ENCODE results near the gene TMEM150C. TPM values are rescaled to one million over a fixed set of nuclear protein-coding genes. Genes with fewer than 3 reads are reported as not detected.

Gene TMEM150C
- total RNA-seq (2014; rRNA removed; shearing (Covaris generic)), result 2.4 and 3.3 TPM in 2 replicates

- DNase-seq, result peak; percentile 90
- Histone ChIP-seq H3K4me3 (ENCODE audit: insufficient read depth, low read depth, low read length) (peak within 1 kb of the TSS; percentile 43), H3K27me3 (ENCODE audit: control insufficient read depth, insufficient read depth, low read length) (peaks cover 16% of the 10 kb centered on the region), H3K36me3 (replicated peaks; ENCODE audit: control insufficient read depth, insufficient read depth, low read length) (no peaks in the 10 kb centered on the region)
These were observed at the start of gene TMEM150C for GRCh38 chr4:82561786-82562563. Gene TMEM150C (minus strand): TSS chr4:82561988. CDS start chr4:82504657, 57,331 bp downstream.

- Histone ChIP-seq H3K4me3 (ENCODE audit: insufficient read depth, low read depth, low read length) (no peak overlapping the region), H3K36me3 (replicated peaks; ENCODE audit: control insufficient read depth, insufficient read depth, low read length) (no peaks in the 10 kb centered on the region), H3K27me3 (ENCODE audit: control insufficient read depth, insufficient read depth, low read length) (no peaks in the 10 kb centered on the region)
- DNase-seq, result no peak
These were observed 49.7 kb upstream of the TMEM150C start for GRCh38 chr4:82611527-82611926.

- no peak for DNase-seq
- Histone ChIP-seq H3K4me3 (ENCODE audit: insufficient read depth, low read depth, low read length) (no peak overlapping the region), H3K36me3 (replicated peaks; ENCODE audit: control insufficient read depth, insufficient read depth, low read length) (no peaks in the 10 kb centered on the region), H3K27me3 (ENCODE audit: control insufficient read depth, insufficient read depth, low read length) (no peaks in the 10 kb centered on the region)
These were observed 48.3 kb upstream of the TMEM150C start for GRCh38 chr4:82610041-82610440.

GRCh38 chr4:82606622-82607021, 44.8 kb upstream of the TMEM150C start:
- Histone ChIP-seq H3K4me3 (ENCODE audit: insufficient read depth, low read depth, low read length) (no peak overlapping the region), H3K36me3 (replicated peaks; ENCODE audit: control insufficient read depth, insufficient read depth, low read length) (no peaks in the 10 kb centered on the region), H3K27me3 (ENCODE audit: control insufficient read depth, insufficient read depth, low read length) (no peaks in the 10 kb centered on the region)
- DNase-seq, result no peak

- DNase-seq, result no peak
- Histone ChIP-seq H3K36me3 (replicated peaks; ENCODE audit: control insufficient read depth, insufficient read depth, low read length) (no peaks in the 10 kb centered on the region), H3K27me3 (ENCODE audit: control insufficient read depth, insufficient read depth, low read length) (no peaks in the 10 kb centered on the region), H3K4me3 (ENCODE audit: insufficient read depth, low read depth, low read length) (no peak overlapping the region)
These were observed 42.7 kb upstream of the TMEM150C start for GRCh38 chr4:82604522-82604921.

- no peaks in the 10 kb centered on the region for H3K27me3 ChIP-seq (ENCODE audit: control insufficient read depth, insufficient read depth, low read length)
- no peaks in the 10 kb centered on the region for H3K36me3 ChIP-seq (replicated peaks; ENCODE audit: control insufficient read depth, insufficient read depth, low read length)
- no peak for DNase-seq
- no peak overlapping the region for H3K4me3 ChIP-seq (ENCODE audit: insufficient read depth, low read depth, low read length)
These were observed 39.6 kb upstream of the TMEM150C start for GRCh38 chr4:82601242-82602015.

- peak; percentile 63 for DNase-seq
These were observed 37.5 kb upstream of the TMEM150C start for GRCh38 chr4:82599336-82599735.

GRCh38 chr4:82594456-82594855, 32.7 kb upstream of the TMEM150C start:
- Histone ChIP-seq H3K36me3 (replicated peaks; ENCODE audit: control insufficient read depth, insufficient read depth, low read length) (no peaks in the 10 kb centered on the region), H3K27me3 (ENCODE audit: control insufficient read depth, insufficient read depth, low read length) (no peaks in the 10 kb centered on the region), H3K4me3 (ENCODE audit: insufficient read depth, low read depth, low read length) (no peak overlapping the region)
- no peak for DNase-seq

More at GRCh38 chr4:82599336-82599735, 37.5 kb upstream of the TMEM150C start:
- no peak overlapping the region for H3K4me3 ChIP-seq (ENCODE audit: insufficient read depth, low read depth, low read length)
- no peaks in the 10 kb centered on the region for H3K36me3 ChIP-seq (replicated peaks; ENCODE audit: control insufficient read depth, insufficient read depth, low read length)
- no peaks in the 10 kb centered on the region for H3K27me3 ChIP-seq (ENCODE audit: control insufficient read depth, insufficient read depth, low read length)

GRCh38 chr4:82593411-82593810, 31.6 kb upstream of the TMEM150C start:
- H3K27me3 ChIP-seq (ENCODE audit: control insufficient read depth, insufficient read depth, low read length), result no peaks in the 10 kb centered on the region
- H3K36me3 ChIP-seq (replicated peaks; ENCODE audit: control insufficient read depth, insufficient read depth, low read length), result no peaks in the 10 kb centered on the region
- DNase-seq, result no peak
- no peak overlapping the region for H3K4me3 ChIP-seq (ENCODE audit: insufficient read depth, low read depth, low read length)

GRCh38 chr4:82592639-82593038, 30.9 kb upstream of the TMEM150C start:
- DNase-seq, result no peak
- H3K36me3 ChIP-seq (replicated peaks; ENCODE audit: control insufficient read depth, insufficient read depth, low read length), result no peaks in the 10 kb centered on the region
- no peak overlapping the region for H3K4me3 ChIP-seq (ENCODE audit: insufficient read depth, low read depth, low read length)

GRCh38 chr4:82591592-82591991, 29.8 kb upstream of the TMEM150C start:
- Histone ChIP-seq H3K27me3 (ENCODE audit: control insufficient read depth, insufficient read depth, low read length) (no peaks in the 10 kb centered on the region), H3K36me3 (replicated peaks; ENCODE audit: control insufficient read depth, insufficient read depth, low read length) (no peaks in the 10 kb centered on the region), H3K4me3 (ENCODE audit: insufficient read depth, low read depth, low read length) (no peak overlapping the region)
- DNase-seq, result no peak

More at GRCh38 chr4:82592639-82593038, 30.9 kb upstream of the TMEM150C start:
- H3K27me3 ChIP-seq (ENCODE audit: control insufficient read depth, insufficient read depth, low read length), result no peaks in the 10 kb centered on the region

GRCh38 chr4:82589756-82590155, 28.0 kb upstream of the TMEM150C start:
- no peak overlapping the region for H3K4me3 ChIP-seq (ENCODE audit: insufficient read depth, low read depth, low read length)
- DNase-seq, result no peak
- H3K27me3 ChIP-seq (ENCODE audit: control insufficient read depth, insufficient read depth, low read length), result no peaks in the 10 kb centered on the region
- H3K36me3 ChIP-seq (replicated peaks; ENCODE audit: control insufficient read depth, insufficient read depth, low read length), result no peaks in the 10 kb centered on the region

GRCh38 chr4:82588771-82589270, 27.0 kb upstream of the TMEM150C start:
- Histone ChIP-seq H3K27me3 (ENCODE audit: control insufficient read depth, insufficient read depth, low read length) (no peaks in the 10 kb centered on the region), H3K36me3 (replicated peaks; ENCODE audit: control insufficient read depth, insufficient read depth, low read length) (no peaks in the 10 kb centered on the region), H3K4me3 (ENCODE audit: insufficient read depth, low read depth, low read length) (no peak overlapping the region)
- DNase-seq, result no peak

- Histone ChIP-seq H3K4me3 (ENCODE audit: insufficient read depth, low read depth, low read length) (no peak overlapping the region), H3K36me3 (replicated peaks; ENCODE audit: control insufficient read depth, insufficient read depth, low read length) (no peaks in the 10 kb centered on the region), H3K27me3 (ENCODE audit: control insufficient read depth, insufficient read depth, low read length) (no peaks in the 10 kb centered on the region)
- no peak for DNase-seq
These were observed 26.2 kb upstream of the TMEM150C start for GRCh38 chr4:82587826-82588540.
